ENCODE data around the gene PMVK. TPM values are rescaled to one million over a fixed set of nuclear protein-coding genes. Genes with fewer than 3 reads are reported as not detected.

PMVK gene
- total and polyA plus RNA-seq, 10 of the 15 experiments (the other 5 are each of a cell fraction or from before 2014, with no cell fraction given): 6.0 to 121 (median 49.4) TPM

DNA sequence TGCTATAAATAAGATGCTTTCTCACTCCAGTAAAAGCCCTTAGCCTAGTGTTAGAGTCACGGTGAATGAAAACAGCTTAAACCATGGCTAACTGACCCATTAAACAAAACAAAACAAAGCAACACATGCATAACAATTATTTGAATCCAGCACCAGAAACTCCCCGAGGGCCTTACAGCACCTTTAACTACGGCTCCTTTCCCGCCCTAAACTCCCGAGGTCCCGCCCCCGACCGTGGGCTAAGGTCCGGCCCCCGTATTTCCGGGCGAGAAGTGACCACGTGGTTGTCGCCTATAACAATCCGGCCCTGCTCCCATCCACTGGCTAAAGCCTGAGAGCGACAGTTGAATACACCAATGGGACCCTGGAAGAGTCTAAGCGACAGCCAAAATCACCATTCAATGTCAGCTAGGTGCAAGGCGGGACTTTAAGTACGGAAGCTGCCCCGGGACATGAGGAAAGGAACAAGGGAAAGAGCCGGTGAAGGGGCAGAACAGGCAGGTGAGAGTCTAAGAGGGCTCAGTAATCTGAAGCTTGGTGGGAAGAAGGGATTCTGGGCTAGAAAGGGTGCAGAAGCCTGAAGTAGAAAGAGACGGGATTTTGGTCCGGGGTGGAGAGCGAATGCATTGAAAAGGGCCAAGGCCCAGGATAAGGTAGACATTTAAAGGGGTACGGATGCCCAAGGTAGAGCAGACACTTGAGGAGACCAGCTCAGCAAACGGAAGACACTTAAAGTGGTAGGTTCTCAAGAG is 46.6 kb upstream of the PMVK start, which contains the start of gene FLAD1:
FLAD1 (plus strand) TSS at position 448 of the 752 bp plus-strand sequence. CDS start 351 bp downstream, outside the sequence.
- peaks cover 5 to 17% of the 10 kb centered on the region in 2 experiments for H3K36me3 ChIP-seq (ENCODE audit: control insufficient read depth in 2 of 2, insufficient read depth in 2 of 2, low read length in 1 of 2)
- no TSS peak for BruUV-seq (replicated peaks)
- CTCF ChIA-PET: interaction anchor here (0.6 to 20.6 kb wide), 12 partner anchors 9 to 961 kb away, joined by 3 to 226 read pairs (median 6); partner anchors contain the start of genes CKS1B, LENEP, PBXIP1 and PMVK
- peak; percentile 100 for ATAC-seq
- no peaks in the 10 kb centered on the region for H3K27me3 ChIP-seq (replicated peaks in 1 of 2; ENCODE audit: control insufficient read depth in 2 of 2, insufficient read depth in 2 of 2, low read length in 1 of 2)
- H3K79me2 ChIP-seq (ENCODE audit: control insufficient read depth, insufficient read depth, low read length): peaks cover 27% of the 10 kb centered on the region
- peak within 1 kb of the TSS; percentile 90 for H3K4me2 ChIP-seq (ENCODE audit: control insufficient read depth, insufficient read depth)
- H2AFZ ChIP-seq (ENCODE audit: control insufficient read depth, low read depth, low read length): peak within 1 kb of the TSS; percentile 91
- H3K9me3 ChIP-seq (replicated peaks; ENCODE audit: control insufficient read depth, insufficient read depth, low read length): no peaks in the 10 kb centered on the region
- RAD21 ChIA-PET (ENCODE audit: unreplicated experiment): interaction anchor here (1.0 to 3.0 kb wide), 10 partner anchors 9 to 118 kb away, joined by 3 to 24 read pairs (median 4); partner anchors contain the start of genes LENEP, PBXIP1 and SHC1
- POLR2A ChIA-PET: interaction anchor here (0.9 to 3.0 kb wide), 13 partner anchors 9 to 50 kb away, joined by 3 to 17 read pairs (median 11); partner anchors contain the start of genes CKS1B, DCST1, DCST2 and LENEP
- peak within 1 kb of the TSS; percentile 91 for H3K9ac ChIP-seq (ENCODE audit: control insufficient read depth, insufficient read depth, low read length)
- DNase-seq (ENCODE audit: low read depth, low spot score): peak; percentile 100
- intact Hi-C loops (cut with micrococcal nuclease; ENCODE audit: unreplicated experiment): loop anchor here (2.0 kb wide), 1 partner anchor 16 kb away; no protein-coding TSS in a partner anchor
- no peaks in the 10 kb centered on the region for H4K20me1 ChIP-seq (ENCODE audit: control insufficient read depth, insufficient read depth)
- H3K4me1 ChIP-seq (ENCODE audit: control insufficient read depth, insufficient read depth, low read length): peaks cover 6% of the 10 kb centered on the region
- WGBS (ENCODE audit: insufficient coverage, insufficient replicate concordance, low lambda C conversion rate, missing lambda C conversion rate): under 1% methylated on average over 26 of the region's 26 CpGs
- H3K4me3 ChIP-seq: peak within 1 kb of the TSS; percentile 96
- peak; percentile 92 for FAIRE-seq
- in situ Hi-C loops (cut with MboI): no loop called here
- SMC1A ChIA-PET (ENCODE audit: uncharacterized antibody, unreplicated experiment): interaction anchor here (0.6 to 6.5 kb wide), 14 partner anchors 9 to 803 kb away, joined by 3 to 69 read pairs (median 4); partner anchors contain the start of genes CKS1B, LENEP, PBXIP1 and PYGO2
- peak within 1 kb of the TSS; percentile 79 for H3K27ac ChIP-seq (ENCODE audit: control insufficient read depth, insufficient read depth)
- TF ChIP-seq PML (IDR thresholded peaks at IDR 0.05; ENCODE audit: low read length) (peak; percentile 82), HDGF (IDR thresholded peaks at IDR 0.05) (0 out of 2 replicates have a peak, but pooled peaks have one; percentile 22), NBN (IDR thresholded peaks at IDR 0.05) (peak; percentile 87), POLR2A (IDR thresholded peaks at IDR 0.05; ENCODE audit: low read depth, low read length) (peak; percentile 66), NFXL1 (IDR thresholded peaks at IDR 0.05; ENCODE audit: borderline replicate concordance) (no peak), NFYA (IDR thresholded peaks at IDR 0.05; ENCODE audit: borderline replicate concordance, low read depth, low read length) (peak; percentile 99), SMAD1 (IDR thresholded peaks at IDR 0.05; ENCODE audit: low read depth, partially characterized antibody) (peak; percentile 41), EP300 (IDR thresholded peaks at IDR 0.05; ENCODE audit: borderline replicate concordance in 1 of 2, control insufficient read depth in 1 of 2, low read depth in 2 of 2, low read length in 2 of 2) (no peak), CHD2 (IDR thresholded peaks at IDR 0.05; ENCODE audit: borderline replicate concordance, low read depth, low read length) (peak; percentile 98), SPI1 (IDR thresholded peaks at IDR 0.05; ENCODE audit: borderline replicate concordance, insufficient read depth, low read depth, low read length) (peak; percentile 23; the same call in 1 of the 2 replicates), SIN3A (IDR thresholded peaks at IDR 0.05; ENCODE audit: low read depth, low read length) (peak; percentile 74; the same call in 1 of the 2 replicates), SMARCA5 (IDR thresholded peaks at IDR 0.05) (no peak), POU2F2 (IDR thresholded peaks at IDR 0.05; ENCODE audit: borderline replicate concordance, low read depth, low read length) (peak; percentile 7; the same call in 1 of the 3 replicates), CREB1 (IDR thresholded peaks at IDR 0.05; ENCODE audit: low read depth) (peak; percentile 68), NFYB (IDR thresholded peaks at IDR 0.05; ENCODE audit: insufficient read depth, low read depth, low read length) (peak; percentile 97)
- TF ChIP-seq, protein P1, sequence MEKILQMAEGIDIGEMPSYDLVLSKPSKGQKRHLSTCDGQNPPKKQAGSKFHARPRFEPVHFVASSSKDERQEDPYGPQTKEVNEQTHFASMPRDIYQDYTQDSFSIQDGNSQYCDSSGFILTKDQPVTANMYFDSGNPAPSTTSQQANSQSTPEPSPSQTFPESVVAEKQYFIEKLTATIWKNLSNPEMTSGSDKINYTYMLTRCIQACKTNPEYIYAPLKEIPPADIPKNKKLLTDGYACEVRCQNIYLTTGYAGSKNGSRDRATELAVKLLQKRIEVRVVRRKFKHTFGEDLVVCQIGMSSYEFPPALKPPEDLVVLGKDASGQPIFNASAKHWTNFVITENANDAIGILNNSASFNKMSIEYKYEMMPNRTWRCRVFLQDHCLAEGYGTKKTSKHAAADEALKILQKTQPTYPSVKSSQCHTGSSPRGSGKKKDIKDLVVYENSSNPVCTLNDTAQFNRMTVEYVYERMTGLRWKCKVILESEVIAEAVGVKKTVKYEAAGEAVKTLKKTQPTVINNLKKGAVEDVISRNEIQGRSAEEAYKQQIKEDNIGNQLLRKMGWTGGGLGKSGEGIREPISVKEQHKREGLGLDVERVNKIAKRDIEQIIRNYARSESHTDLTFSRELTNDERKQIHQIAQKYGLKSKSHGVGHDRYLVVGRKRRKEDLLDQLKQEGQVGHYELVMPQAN (conservative IDR thresholded peaks at IDR 0.05): peak; percentile 64
- TF ChIP-seq, protein P2, sequence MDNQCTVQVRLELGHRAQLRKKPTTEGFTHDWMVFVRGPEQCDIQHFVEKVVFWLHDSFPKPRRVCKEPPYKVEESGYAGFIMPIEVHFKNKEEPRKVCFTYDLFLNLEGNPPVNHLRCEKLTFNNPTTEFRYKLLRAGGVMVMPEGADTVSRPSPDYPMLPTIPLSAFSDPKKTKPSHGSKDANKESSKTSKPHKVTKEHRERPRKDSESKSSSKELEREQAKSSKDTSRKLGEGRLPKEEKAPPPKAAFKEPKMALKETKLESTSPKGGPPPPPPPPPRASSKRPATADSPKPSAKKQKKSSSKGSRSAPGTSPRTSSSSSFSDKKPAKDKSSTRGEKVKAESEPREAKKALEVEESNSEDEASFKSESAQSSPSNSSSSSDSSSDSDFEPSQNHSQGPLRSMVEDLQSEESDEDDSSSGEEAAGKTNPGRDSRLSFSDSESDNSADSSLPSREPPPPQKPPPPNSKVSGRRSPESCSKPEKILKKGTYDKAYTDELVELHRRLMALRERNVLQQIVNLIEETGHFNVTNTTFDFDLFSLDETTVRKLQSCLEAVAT (IDR thresholded peaks at IDR 0.05): 0 out of 2 replicates have a peak, but pooled peaks have one; percentile 48
- TF ChIP-seq, protein P3, sequence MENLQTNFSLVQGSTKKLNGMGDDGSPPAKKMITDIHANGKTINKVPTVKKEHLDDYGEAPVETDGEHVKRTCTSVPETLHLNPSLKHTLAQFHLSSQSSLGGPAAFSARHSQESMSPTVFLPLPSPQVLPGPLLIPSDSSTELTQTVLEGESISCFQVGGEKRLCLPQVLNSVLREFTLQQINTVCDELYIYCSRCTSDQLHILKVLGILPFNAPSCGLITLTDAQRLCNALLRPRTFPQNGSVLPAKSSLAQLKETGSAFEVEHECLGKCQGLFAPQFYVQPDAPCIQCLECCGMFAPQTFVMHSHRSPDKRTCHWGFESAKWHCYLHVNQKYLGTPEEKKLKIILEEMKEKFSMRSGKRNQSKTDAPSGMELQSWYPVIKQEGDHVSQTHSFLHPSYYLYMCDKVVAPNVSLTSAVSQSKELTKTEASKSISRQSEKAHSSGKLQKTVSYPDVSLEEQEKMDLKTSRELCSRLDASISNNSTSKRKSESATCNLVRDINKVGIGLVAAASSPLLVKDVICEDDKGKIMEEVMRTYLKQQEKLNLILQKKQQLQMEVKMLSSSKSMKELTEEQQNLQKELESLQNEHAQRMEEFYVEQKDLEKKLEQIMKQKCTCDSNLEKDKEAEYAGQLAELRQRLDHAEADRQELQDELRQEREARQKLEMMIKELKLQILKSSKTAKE (IDR thresholded peaks at IDR 0.05; ENCODE audit: low read depth, poor library complexity, severe bottlenecking): peak; percentile 99
